Measurements from ENCODE around the gene SLC25A6.
"Not testable (repeated sequence)": the region's sequence is repeated elsewhere in the genome, so short reads cannot be mapped to it uniquely, and the experiment has no call there.

- TF ChIP-seq BRF2, CTCF (CRISPR knock-in tag; IDR thresholded peaks at IDR 0.05): not testable (repeated sequence)
These were observed 42.3 kb downstream of the SLC25A6 start for GRCh38 chrX:1349606-1350005.
